K562 (cell line): Measurements from ENCODE around the gene AP3S2. TPM values are rescaled to one million over a fixed set of nuclear protein-coding genes. Genes with fewer than 3 reads are reported as not detected.

Experiments used
- ATAC-seq: fragments of 200-7000 bp; cut with Tn5 transposase; 3 replicates; pipeline ENCODE4 v1.9.1; 2020; ENCODE audit warnings: moderate library complexity
- BruUV-seq: library from RNA; stranded (reverse); fragments of 400-500 nt; replicated peaks from 2 replicates; lab custom pipeline; 2021; lab: Mats Ljungman, UMichigan
- CTCF ChIA-PET: fragments of 300-600 bp; formaldehyde crosslinking; extraction: SDS; loops from one replicate; lab custom pipeline; 2021; ENCODE audit warnings: low intra/inter-chr PET ratio; lab: Yijun Ruan, JAX
- POLR2A ChIA-PET: fragments of 300-600, 350-650 bp; sonication (Branson Sonifier 250); formaldehyde crosslinking; extraction: SDS; loops from one replicate; lab custom pipeline; 2021; ENCODE audit warnings: antibody characterized with exemption, inconsistent platforms; lab: Yijun Ruan, JAX
- DNase-seq, 4 experiments: peaks; one replicate each; pipeline versions ENCODE4 v3.0.0 to v3.0.0-alpha.2; 2011 to 2018; ENCODE audit warnings: low spot score in 3 of 4, mixed read lengths in 3 of 4; ENCODE audit errors: extremely low read depth in 1 of 4
- FAIRE-seq: peaks from 2 replicates; lab custom pipeline; 2011; peaks lifted over from hg19 to GRCh38; lab: Jason Lieb, UNC
- H2AFZ ChIP-seq: 2 replicates; pipeline ENCODE4 v1.6.0; 2011; ENCODE audit warnings: low read depth, low read length, control low read depth, inconsistent platforms
- H3K27ac ChIP-seq: fragments of 200-600 bp; 3 replicates; pipeline ENCODE4 v1.8.0; 2011; ENCODE audit warnings: low read depth, mild to moderate bottlenecking, control low read depth, inconsistent platforms, low read length, moderate library complexity, mixed read lengths; ENCODE audit errors: extremely low read depth
- H3K27me3 ChIP-seq, 2 experiments: fragments of 300-600 bp in 1 of 2; 2 replicates in 1 of 2; 3 replicates in 1 of 2; pipeline versions ENCODE4 v1.6.0 to v1.8.0; 2011; ENCODE audit warnings: inconsistent platforms in 2 of 2, low read length in 2 of 2, mild to moderate bottlenecking in 1 of 2, mixed read lengths in 1 of 2, moderate library complexity in 1 of 2; ENCODE audit not compliant: control insufficient read depth in 2 of 2, insufficient read depth in 2 of 2
- H3K36me3 ChIP-seq: fragments of 300-600 bp; 3 replicates; pipeline ENCODE4 v1.8.0; 2011; ENCODE audit warnings: mild to moderate bottlenecking, low read length, inconsistent platforms; ENCODE audit not compliant: control insufficient read depth, insufficient read depth
- H3K4me1 ChIP-seq, 2 experiments: fragments of 200-600 bp in 1 of 2; replicated peaks in 1 of 2; 2 replicates in 1 of 2; 3 replicates in 1 of 2; pipeline versions ENCODE4 v1.5.1 to v1.8.0; 2011; ENCODE audit warnings: inconsistent platforms in 2 of 2, low read length in 2 of 2, mild to moderate bottlenecking in 1 of 2, mixed read lengths in 1 of 2, moderate library complexity in 1 of 2; ENCODE audit not compliant: control insufficient read depth in 2 of 2, insufficient read depth in 2 of 2
- H3K4me2 ChIP-seq: 2 replicates; pipeline ENCODE4 v1.6.1; 2011; ENCODE audit warnings: low read length, control low read depth, inconsistent platforms, mixed read lengths; ENCODE audit not compliant: insufficient read depth
- H3K4me3 ChIP-seq: fragments of 200-600 bp; sonication (generic), shearing (Covaris generic); 2 replicates; pipeline ENCODE4 v1.5.1; 2016; ENCODE audit warnings: control low read depth, inconsistent platforms
- H3K79me2 ChIP-seq: fragments of 200-600 bp; 3 replicates; pipeline ENCODE4 v1.8.0; 2011; ENCODE audit warnings: low read length, inconsistent platforms; ENCODE audit not compliant: control insufficient read depth, insufficient read depth
- H3K9ac ChIP-seq, 2 experiments: 2 replicates each; pipeline versions ENCODE4 v1.6.0 to v1.6.1; 2011; ENCODE audit warnings: low read depth in 2 of 2, low read length in 2 of 2, control low read depth in 1 of 2, inconsistent platforms in 1 of 2, mild to moderate bottlenecking in 1 of 2, mixed read lengths in 1 of 2; ENCODE audit not compliant: insufficient read depth in 1 of 2
- H3K9me1 ChIP-seq: one replicate; pipeline ENCODE4 v1.6.0; 2011; ENCODE audit warnings: inconsistent platforms, mild to moderate bottlenecking, low read length, moderate library complexity; ENCODE audit not compliant: control insufficient read depth, insufficient read depth
- H3K9me3 ChIP-seq: replicated peaks from 2 replicates; pipeline ENCODE4 v1.5.1; 2011; ENCODE audit warnings: low read depth, low read length, inconsistent platforms; ENCODE audit not compliant: control insufficient read depth, insufficient read depth
- H4K20me1 ChIP-seq: replicated peaks from 2 replicates; pipeline ENCODE4 v1.6.1; 2011; ENCODE audit warnings: low read length, inconsistent platforms, mixed read lengths; ENCODE audit not compliant: control insufficient read depth, insufficient read depth
- ARHGAP35 ChIP-seq: fragments of 450-650 bp; IDR thresholded peaks from 2 replicates; pipeline ENCODE4 v1.6.1; 2018; ENCODE audit not compliant: partially characterized antibody
- ATF6 ChIP-seq: sonication (generic); formaldehyde crosslinking; IDR thresholded peaks from 2 replicates; pipeline ENCODE4 v1.4.0; 2020; ENCODE audit warnings: mild to moderate bottlenecking, missing genetic modification reagents
- CSDE1 ChIP-seq, 2 experiments: fragments of 450-650 bp; IDR thresholded peaks; 2 replicates each; pipeline ENCODE4 v1.6.1; 2016; ENCODE audit warnings: mild to moderate bottlenecking in 1 of 2
- DMBX1 ChIP-seq: fragments of 250-450 bp; sonication (Bioruptor Pico); IDR thresholded peaks from 2 replicates; pipeline ENCODE4 v1.8.0; 2022; ENCODE audit warnings: inconsistent platforms, mild to moderate bottlenecking, moderate library complexity, borderline replicate concordance
- EGR1 ChIP-seq: fragments of 450-650 bp; conservative IDR thresholded peaks from 2 replicates; pipeline ENCODE4 v1.6.1; 2017; ENCODE audit warnings: mild to moderate bottlenecking
- FOXK2 ChIP-seq, 2 experiments: fragments of 450-650 bp; IDR thresholded peaks in 1 of 2; conservative IDR thresholded peaks in 1 of 2; 2 replicates each; pipeline ENCODE4 v1.6.1; 2016; ENCODE audit warnings: low read depth in 2 of 2, mild to moderate bottlenecking in 1 of 2
- HBP1 ChIP-seq: fragments of 450-650 bp; formaldehyde crosslinking; IDR thresholded peaks from 2 replicates; pipeline ENCODE4 v1.4.0; 2022; ENCODE audit warnings: missing genetic modification characterization
- HDAC2 ChIP-seq: fragments of 450-650 bp; IDR thresholded peaks from 2 replicates; pipeline ENCODE4 v1.6.1; 2016; ENCODE audit warnings: mild to moderate bottlenecking
- MEIS2 ChIP-seq: fragments of 450-650 bp; IDR thresholded peaks from 2 replicates; pipeline ENCODE4 v1.6.1; 2014; ENCODE audit warnings: mild to moderate bottlenecking; ENCODE audit not compliant: partially characterized antibody
- MTF1 ChIP-seq: fragments of 250-450 bp; sonication (Bioruptor Pico); IDR thresholded peaks from 2 replicates; pipeline ENCODE4 v1.9.0; 2021; ENCODE audit warnings: moderate library complexity, mild to moderate bottlenecking, inconsistent platforms, borderline replicate concordance
- RAD21 ChIP-seq, 2 experiments: fragments of 250-450 bp in 1 of 2; fragments of 450-650 bp in 1 of 2; sonication (Bioruptor Pico) in 1 of 2; formaldehyde crosslinking in 1 of 2; IDR thresholded peaks in 1 of 2; conservative IDR thresholded peaks in 1 of 2; 2 replicates each; pipeline versions ENCODE4 v1.4.0 to v1.8.0; 2020 to 2022; ENCODE audit warnings: mild to moderate bottlenecking in 2 of 2, moderate library complexity in 1 of 2
- SMARCE1 ChIP-seq: fragments of 450-650 bp; IDR thresholded peaks from 2 replicates; pipeline ENCODE4 v1.7.1; 2016; ENCODE audit warnings: mild to moderate bottlenecking
- SMC3 ChIP-seq: conservative IDR thresholded peaks from 2 replicates; pipeline ENCODE4 v1.6.1; 2011; ENCODE audit warnings: low read depth, low read length, improper control_type of control experiment; ENCODE audit not compliant: insufficient read depth
- STAG1 ChIP-seq: sonication (generic); formaldehyde crosslinking; IDR thresholded peaks from 2 replicates; pipeline ENCODE4 v1.5.0; 2020; ENCODE audit warnings: missing genetic modification reagents, borderline replicate concordance
- TBL1XR1 ChIP-seq, 2 experiments: IDR thresholded peaks; 2 replicates each; pipeline ENCODE4 v1.6.1; 2012; ENCODE audit warnings: improper control_type of control experiment in 2 of 2, low read length in 2 of 2, mild to moderate bottlenecking in 1 of 2
- U2AF2 ChIP-seq: fragments of 200-400 bp; formaldehyde crosslinking; optimal IDR thresholded peaks from 2 replicates; pipeline ENCODE3; 2017; ENCODE audit warnings: low read depth, mild to moderate bottlenecking, low read length
- ZNF316 ChIP-seq: fragments of 450-650 bp; IDR thresholded peaks from 2 replicates; pipeline ENCODE4 v1.6.1; 2016
- ZNF384 ChIP-seq: IDR thresholded peaks from 2 replicates; pipeline ENCODE4 v1.6.1; 2012; ENCODE audit warnings: low read depth, low read length, improper control_type of control experiment
- ZNF668 ChIP-seq: fragments of 250-450 bp; sonication (Bioruptor Pico); IDR thresholded peaks from 2 replicates; pipeline ENCODE4 v1.8.0; 2022; ENCODE audit warnings: mild to moderate bottlenecking, inconsistent platforms
- WGBS: fragments of 100-300 bp; shearing (Covaris generic); methylation state at CpG from one replicate; pipeline ENCODE4 v1.1.6; 2016; ENCODE audit warnings: low coverage, mixed read lengths; ENCODE audit not compliant: insufficient coverage; ENCODE audit errors: missing lambda C conversion rate; 5-methylcytosine and 5-hydroxymethylcytosine counted together
- in situ Hi-C: fragments of 300-500 bp; cut with MboI; formaldehyde crosslinking; loops from 4 replicates; pipeline ENCODE4 v1.15.0; 2018; ENCODE audit warnings: inconsistent platforms, mixed read lengths
- intact Hi-C: fragments of 100-400 bp; cut with micrococcal nuclease; formaldehyde crosslinking; loops from 2 replicates; pipeline ENCODE4 v1.14.2; 2022
- polyA plus RNA-seq, 8 experiments: library from polyadenylated mRNA; depleted of rRNA in 4 of 8; stranded (reverse) in 5 of 8; unstranded in 3 of 8; fragments of >200 nt; fragmentation: Nextera tagmentation in 2 of 8; fragmentation: Illumina TruSeq in 1 of 8; extraction: Ambion mirVana in 2 of 8; extraction: Trizol in 1 of 8; gene quantifications; 2 replicates each; pipeline versions ENCODE4 v1.2.1 to v1.2.3, GENCODE V29; 2011 to 2014; ENCODE audit warnings: inconsistent platforms in 1 of 8, missing spikeins in 1 of 8
- total RNA-seq, 7 experiments: library from RNA; depleted of rRNA in 6 of 7; stranded (reverse); fragments of >200 nt in 6 of 7; fragmentation: Illumina TruSeq in 2 of 7; extraction: Trizol in 2 of 7; gene quantifications; 2 replicates each; pipeline versions ENCODE4 v1.2.1 to v1.2.3, GENCODE V29; 2011 to 2021; ENCODE audit warnings: low replicate concordance in 1 of 7

AP3S2 gene
- total and polyA plus RNA-seq, 9 of the 15 experiments (the other 6 are each of a cell fraction or from before 2014, with no cell fraction given): 16.4 to 54.1 (median 37.4) TPM

GRCh38 chr15:89888214-89888804 is 5.5 kb downstream of the AP3S2 start:
- Histone ChIP-seq H2AFZ (no peak overlapping the region), H3K4me2 (no peak overlapping the region), H3K27ac (no peak overlapping the region), H3K9me1 (no peaks in the 10 kb centered on the region), H3K79me2 (peaks cover 29% of the 10 kb centered on the region), H3K36me3 (peaks cover 46% of the 10 kb centered on the region), H3K4me3 (no peak overlapping the region), H3K9ac (no peak overlapping the region), H4K20me1 (no peaks in the 10 kb centered on the region), H3K4me1 (peaks cover 0 to 6% of the 10 kb centered on the region in 2 experiments; a peak in 1 of 5 replicates), H3K9me3 (no peaks in the 10 kb centered on the region), H3K27me3 (no peaks in the 10 kb centered on the region)
- peak in 1 of 4 experiments; percentile 51 for DNase-seq
- FAIRE-seq: peak; percentile 74
- CTCF ChIA-PET: interaction anchor here (0.5 to 1.6 kb wide), 7 partner anchors 14 to 1382 kb away, joined by 3 to 11 read pairs (median 4); no protein-coding TSS in a partner anchor
- peak; percentile 71 for ATAC-seq
- intact Hi-C loops: loop anchor here (1.0 kb wide), 1 partner anchor 148 kb away; no protein-coding TSS in a partner anchor
- POLR2A ChIA-PET: interaction anchor here (0.6 to 1.5 kb wide), 6 partner anchors 10 to 126 kb away, joined by 3 to 7 read pairs (median 3); no protein-coding TSS in a partner anchor
- no TSS peak for BruUV-seq
- in situ Hi-C loops: no loop called here
- WGBS: 55% methylated on average over 4 of the region's 4 CpGs
- no peak for TF ChIP-seq ZNF384
- no peak for TF ChIP-seq ZNF668 (CRISPR knock-in tag)
- no peak for TF ChIP-seq HBP1
- TF ChIP-seq TBL1XR1 (IDR thresholded peaks at IDR 0.05; ENCODE audit: low read length in 2 of 2): no peak
- peak; percentile 53; the same call in 1 of the 2 replicates for TF ChIP-seq SMC3
- no peak for TF ChIP-seq MTF1 (CRISPR knock-in tag)
- no peak for TF ChIP-seq SMARCE1
- no peak for TF ChIP-seq HDAC2
- peak; percentile 10 for TF ChIP-seq MEIS2
- no peak for TF ChIP-seq FOXK2 (conservative IDR thresholded peaks at IDR 0.05 in 1 of 2, IDR thresholded peaks at IDR 0.05 in 1 of 2; ENCODE audit: low read depth in 2 of 2)
- no peak for TF ChIP-seq EGR1
- TF ChIP-seq U2AF2: no peak
- TF ChIP-seq CSDE1 (IDR thresholded peaks at IDR 0.05): no peak
- TF ChIP-seq ATF6 (CRISPR knock-in tag): no peak
- TF ChIP-seq ZNF316: no peak
- TF ChIP-seq DMBX1 (CRISPR knock-in tag): no peak
- TF ChIP-seq RAD21 (CRISPR knock-in tag; conservative IDR thresholded peaks at IDR 0.05 in 1 of 2, IDR thresholded peaks at IDR 0.05 in 1 of 2): peak; percentile 36 to 65
- no peak; the same call in 1 of the 2 replicates for TF ChIP-seq STAG1 (CRISPR knock-in tag)
- no peak for TF ChIP-seq ARHGAP35
